ENCODE data around the gene BMP5. TPM values are rescaled to one million over a fixed set of nuclear protein-coding genes. Genes with fewer than 3 reads are reported as not detected.

Gene BMP5
- total RNA-seq, 4 donors from 2014 or later = 1.8 to 5.6 (median 3.4) TPM

- in situ Hi-C loops (cut with MboI; ENCODE audit: low pct_ligation_motif_present in 1 of 4, low pct_unique_long_range_greater_than_20kb in 1 of 4, low sequenced_read_pairs in 3 of 4) = no loop called here
- no peak overlapping the region for H3K27ac ChIP-seq
- H3K4me3 ChIP-seq = no peak overlapping the region
- intact Hi-C loops (cut with DNase I; ENCODE audit: low total_unique reads) = no loop called here
- H3K4me1 ChIP-seq = no peaks in the 10 kb centered on the region
- TF ChIP-seq POLR2AphosphoS5 (IDR thresholded peaks at IDR 0.05) (peak in 2 of 3 donors; percentile 46 to 56), CTCF (IDR thresholded peaks at IDR 0.05) (no peak), EP300 (IDR thresholded peaks at IDR 0.05; ENCODE audit: low read depth) (no peak), POLR2A (IDR thresholded peaks at IDR 0.05) (no peak)
- no peak for DNase-seq
- WGBS, 2 donors (ENCODE audit: low coverage in 1 of 2) = 14 to 24% methylated on average over 3 of the region's 3 CpGs
- H3K27me3 ChIP-seq = no peaks in the 10 kb centered on the region
- no peaks in the 10 kb centered on the region for H3K36me3 ChIP-seq
- H3K9me3 ChIP-seq = no peaks in the 10 kb centered on the region
These were observed 162.0 kb downstream of the BMP5 start for GRCh38 chr6:55713436-55713835.

GRCh38 chr6:55708711-55709110 lies 166.7 kb downstream of the BMP5 start:
- WGBS, 2 donors (ENCODE audit: low coverage in 1 of 2) = 80 to 82% methylated on average over 1 of the region's 1 CpG

GRCh38 chr6:55705451-55706440 lies 169.6 kb downstream of the BMP5 start:
- TF ChIP-seq EP300 (IDR thresholded peaks at IDR 0.05; ENCODE audit: low read depth) (no peak), POLR2AphosphoS5 (IDR thresholded peaks at IDR 0.05) (no peak), POLR2A (IDR thresholded peaks at IDR 0.05) (no peak), CTCF (IDR thresholded peaks at IDR 0.05) (no peak)
- no peaks in the 10 kb centered on the region for H3K9me3 ChIP-seq
- no peaks in the 10 kb centered on the region for H3K27me3 ChIP-seq
- H3K36me3 ChIP-seq = no peaks in the 10 kb centered on the region
- H3K27ac ChIP-seq = no peak overlapping the region
- in situ Hi-C loops (cut with MboI; ENCODE audit: low pct_ligation_motif_present in 1 of 4, low pct_unique_long_range_greater_than_20kb in 1 of 4, low sequenced_read_pairs in 3 of 4) (no loop called here), intact Hi-C loops (cut with DNase I; ENCODE audit: low total_unique reads) (no loop called here)
- H3K4me3 ChIP-seq = no peak overlapping the region
- H3K4me1 ChIP-seq = no peaks in the 10 kb centered on the region
- DNase-seq = no peak
- 58 to 80% methylated on average over 2 of the region's 2 CpGs for WGBS, 2 donors (ENCODE audit: low coverage in 1 of 2)

More at GRCh38 chr6:55708711-55709110, 166.7 kb downstream of the BMP5 start:
- no peaks in the 10 kb centered on the region for H3K4me1 ChIP-seq
- TF ChIP-seq CTCF (IDR thresholded peaks at IDR 0.05) = no peak
- no peaks in the 10 kb centered on the region for H3K9me3 ChIP-seq
- no peak for DNase-seq
- in situ Hi-C loops (cut with MboI; ENCODE audit: low pct_ligation_motif_present in 1 of 4, low pct_unique_long_range_greater_than_20kb in 1 of 4, low sequenced_read_pairs in 3 of 4) (no loop called here), intact Hi-C loops (cut with DNase I; ENCODE audit: low total_unique reads) (no loop called here)
- no peaks in the 10 kb centered on the region for H3K27me3 ChIP-seq
- H3K27ac ChIP-seq = no peak overlapping the region
- no peaks in the 10 kb centered on the region for H3K36me3 ChIP-seq
- no peak overlapping the region for H3K4me3 ChIP-seq

GRCh38 chr6:55704421-55704820 lies 171.0 kb downstream of the BMP5 start:
- no peak for DNase-seq
- Histone ChIP-seq H3K27me3 (no peaks in the 10 kb centered on the region), H3K4me1 (no peaks in the 10 kb centered on the region), H3K36me3 (no peaks in the 10 kb centered on the region), H3K4me3 (no peak overlapping the region), H3K9me3 (no peaks in the 10 kb centered on the region), H3K27ac (no peak overlapping the region)
- WGBS, 2 donors (ENCODE audit: low coverage in 1 of 2) = 76 to 80% methylated on average over 1 of the region's 1 CpG
- TF ChIP-seq POLR2A (IDR thresholded peaks at IDR 0.05) (no peak), POLR2AphosphoS5 (IDR thresholded peaks at IDR 0.05) (no peak), EP300 (IDR thresholded peaks at IDR 0.05; ENCODE audit: low read depth) (no peak), CTCF (IDR thresholded peaks at IDR 0.05) (no peak)
- in situ Hi-C loops (cut with MboI; ENCODE audit: low pct_ligation_motif_present in 1 of 4, low pct_unique_long_range_greater_than_20kb in 1 of 4, low sequenced_read_pairs in 3 of 4) = no loop called here
- intact Hi-C loops (cut with DNase I; ENCODE audit: low total_unique reads) = no loop called here
